Measurements from ENCODE around the gene PAPPA2. TPM values are rescaled to one million over a fixed set of nuclear protein-coding genes. Genes with fewer than 3 reads are reported as not detected.

The PAPPA2 gene
- total and polyA plus RNA-seq, 2 donors (not counting 1 experiment from before 2014, with no cell fraction given): not detected

- H3K27ac Mint-ChIP-seq: no peak overlapping the region
- Histone ChIP-seq H3K4me3 (ENCODE audit: control extremely low read depth in 1 of 5, extremely low read depth in 1 of 5, insufficient read depth in 1 of 5, low read depth in 2 of 5, low read length in 4 of 5) (no peak overlapping the region), H3K4me1 (ENCODE audit: control insufficient read depth in 2 of 2, insufficient read depth in 2 of 2, low read length in 2 of 2) (no peaks in the 10 kb centered on the region), H3K79me2 (ENCODE audit: control insufficient read depth, insufficient read depth, low read length) (no peaks in the 10 kb centered on the region), H3K36me3 (replicated peaks in 1 of 2; ENCODE audit: control extremely low read depth in 1 of 2, control insufficient read depth in 1 of 2, extremely low read depth in 1 of 2, insufficient read depth in 2 of 2, low read length in 1 of 2) (no peaks in the 10 kb centered on the region), H2AFZ (ENCODE audit: insufficient read depth, low read depth, low read length, poor library complexity, severe bottlenecking) (no peak overlapping the region), H3K9me3 (ENCODE audit: control extremely low read depth in 1 of 3, control insufficient read depth in 2 of 3, insufficient read depth in 1 of 3, low read length in 2 of 3) (peaks cover 0 to 3% (median 0%) of the 10 kb centered on the region in 3 donors), H3K27ac (ENCODE audit: low read length in 2 of 2) (no peak overlapping the region), H3K27me3 (replicated peaks in 1 of 4; ENCODE audit: control extremely low read depth in 1 of 4, control insufficient read depth in 3 of 4, insufficient read depth in 4 of 4, low read length in 3 of 4) (no peaks in the 10 kb centered on the region), H3K9ac (ENCODE audit: low read length) (no peak overlapping the region), H4K20me1 (ENCODE audit: control insufficient read depth, insufficient read depth, low read length, poor library complexity, severe bottlenecking) (no peaks in the 10 kb centered on the region), H3K4me2 (replicated peaks; ENCODE audit: low read depth, low read length, poor library complexity, severe bottlenecking) (no peak overlapping the region)
- WGBS (ENCODE audit: insufficient coverage): no CpG with 5 or more reads among the region's 2 CpGs
- TF ChIP-seq CTCF (IDR thresholded peaks at IDR 0.05) (no peak), EZH2 (IDR thresholded peaks at IDR 0.05; ENCODE audit: borderline replicate concordance, insufficient read depth, low read depth, low read length, poor library complexity, severe bottlenecking) (no peak)
- no peaks in the 10 kb centered on the region for H3K4me1 Mint-ChIP-seq
- ChIA-PET POLR2A (no interaction called here), CTCF (no interaction called here)
- DNase-seq (no peak), ATAC-seq (ENCODE audit: low read depth) (no peak)
- no peaks in the 10 kb centered on the region for H3K9me3 Mint-ChIP-seq (ENCODE audit: insufficient read depth)
- intact Hi-C loops (cut with micrococcal nuclease): no loop called here
- H3K27me3 Mint-ChIP-seq: peaks cover 8% of the 10 kb centered on the region
- no peak overlapping the region for H3K4me3 Mint-ChIP-seq
Observed at GRCh38 chr1:176536588-176536987, 73.6 kb downstream of the PAPPA2 start.

- H3K27me3 ChIP-seq (replicated peaks in 1 of 4; ENCODE audit: control extremely low read depth in 1 of 4, control insufficient read depth in 3 of 4, insufficient read depth in 4 of 4, low read length in 3 of 4): no peaks in the 10 kb centered on the region
Observed at GRCh38 chr1:176539018-176539417, 76.0 kb downstream of the PAPPA2 start.

More at GRCh38 chr1:176539018-176539417, 76.0 kb downstream of the PAPPA2 start:
- H3K9me3 ChIP-seq (ENCODE audit: control extremely low read depth in 1 of 3, control insufficient read depth in 2 of 3, insufficient read depth in 1 of 3, low read length in 2 of 3): no peaks in the 10 kb centered on the region
- no peak overlapping the region for H3K9ac ChIP-seq (ENCODE audit: low read length)
- peaks cover 11% of the 10 kb centered on the region for H3K27me3 Mint-ChIP-seq
- WGBS (ENCODE audit: insufficient coverage): 36% methylated on average over 3 of the region's 6 CpGs
- TF ChIP-seq EZH2 (IDR thresholded peaks at IDR 0.05; ENCODE audit: borderline replicate concordance, insufficient read depth, low read depth, low read length, poor library complexity, severe bottlenecking): no peak
- no peak for TF ChIP-seq CTCF (IDR thresholded peaks at IDR 0.05)
- H3K36me3 ChIP-seq (replicated peaks in 1 of 2; ENCODE audit: control extremely low read depth in 1 of 2, control insufficient read depth in 1 of 2, extremely low read depth in 1 of 2, insufficient read depth in 2 of 2, low read length in 1 of 2): no peaks in the 10 kb centered on the region
- no peak overlapping the region for H3K27ac ChIP-seq (ENCODE audit: low read length in 2 of 2)
- intact Hi-C loops (cut with micrococcal nuclease): no loop called here
- no peak overlapping the region for H2AFZ ChIP-seq (ENCODE audit: insufficient read depth, low read depth, low read length, poor library complexity, severe bottlenecking)
- no peaks in the 10 kb centered on the region for H3K79me2 ChIP-seq (ENCODE audit: control insufficient read depth, insufficient read depth, low read length)
- H3K9me3 Mint-ChIP-seq (ENCODE audit: insufficient read depth): peaks cover 4% of the 10 kb centered on the region
- ChIA-PET CTCF (no interaction called here), POLR2A (no interaction called here)
- no peak overlapping the region for H3K4me3 ChIP-seq (ENCODE audit: control extremely low read depth in 1 of 5, extremely low read depth in 1 of 5, insufficient read depth in 1 of 5, low read depth in 2 of 5, low read length in 4 of 5)
- no peaks in the 10 kb centered on the region for H3K4me1 ChIP-seq (ENCODE audit: control insufficient read depth in 2 of 2, insufficient read depth in 2 of 2, low read length in 2 of 2)
- H4K20me1 ChIP-seq (ENCODE audit: control insufficient read depth, insufficient read depth, low read length, poor library complexity, severe bottlenecking): no peaks in the 10 kb centered on the region
- H3K27ac Mint-ChIP-seq: no peak overlapping the region
- no peak overlapping the region for H3K4me3 Mint-ChIP-seq
- no peak for DNase-seq
- no peak for ATAC-seq (ENCODE audit: low read depth)
- no peak overlapping the region for H3K4me2 ChIP-seq (replicated peaks; ENCODE audit: low read depth, low read length, poor library complexity, severe bottlenecking)
- no peaks in the 10 kb centered on the region for H3K4me1 Mint-ChIP-seq

Measured in B cell (primary cell).